SK-N-SH (cell line): ENCODE results near the gene HS3ST3A1. TPM values are rescaled to one million over a fixed set of nuclear protein-coding genes. Genes with fewer than 3 reads are reported as not detected.

ENCODE experiments used
- CTCF ChIA-PET: fragments of 300-600, 350-600 bp; formaldehyde crosslinking; extraction: SDS; loops from one replicate; lab custom pipeline; 2021; lab: Yijun Ruan, JAX
- POLR2A ChIA-PET: fragments of 350-600 bp; sonication (Branson Sonifier 250); formaldehyde crosslinking; extraction: SDS; loops from one replicate; lab custom pipeline; 2020; ENCODE audit warnings: antibody characterized with exemption, inconsistent platforms; lab: Yijun Ruan, JAX
- DNase-seq: peaks from one replicate; pipeline ENCODE4 v3.0.0; 2012
- H2AFZ ChIP-seq: fragments of 200-600 bp; sonication (generic); 2 replicates; pipeline ENCODE4 v1.8.1; 2016; ENCODE audit warnings: antibody characterized with exemption, mild to moderate bottlenecking, low read depth
- H3F3A ChIP-seq: fragments of 200-600 bp; sonication (generic); replicated peaks from 2 replicates; pipeline ENCODE3; 2016; ENCODE audit warnings: antibody characterized with exemption, mild to moderate bottlenecking; ENCODE audit not compliant: insufficient read depth
- H3K27ac ChIP-seq, 2 experiments: fragments of 200-500 bp in 1 of 2; fragments of 200-600 bp in 1 of 2; sonication (Bioruptor generic) in 1 of 2; sonication (generic), shearing (Covaris generic) in 1 of 2; 2 replicates each; pipeline versions ENCODE4 v1.5.1 to v1.6.1; 2014 to 2016; ENCODE audit warnings: low read depth in 2 of 2, inconsistent platforms in 1 of 2, low read length in 1 of 2, mild to moderate bottlenecking in 1 of 2, mixed read lengths in 1 of 2
- H3K27me3 ChIP-seq: fragments of 200-600 bp; sonication (generic), shearing (Covaris generic); 2 replicates; pipeline ENCODE4 v1.6.1; 2016; ENCODE audit warnings: mixed run types; ENCODE audit not compliant: insufficient read depth
- H3K36me3 ChIP-seq, 2 experiments: fragments of 200-500 bp in 1 of 2; fragments of 200-600 bp in 1 of 2; sonication (Bioruptor generic) in 1 of 2; sonication (generic) in 1 of 2; replicated peaks in 1 of 2; 2 replicates each; pipeline versions ENCODE3 to v1.5.1; 2014 to 2016; ENCODE audit warnings: low read length in 1 of 2, mild to moderate bottlenecking in 1 of 2; ENCODE audit not compliant: insufficient read depth in 2 of 2, control insufficient read depth in 1 of 2
- H3K4me1 ChIP-seq, 2 experiments: fragments of 200-500 bp in 1 of 2; fragments of 200-600 bp in 1 of 2; sonication (Bioruptor generic) in 1 of 2; sonication (generic), shearing (Covaris generic) in 1 of 2; 2 replicates each; pipeline versions ENCODE4 v1.5.1 to v1.6.1; 2014 to 2016; ENCODE audit warnings: low read depth in 1 of 2, low read length in 1 of 2, mixed run types in 1 of 2; ENCODE audit not compliant: insufficient read depth in 2 of 2, control insufficient read depth in 1 of 2
- H3K4me2 ChIP-seq: fragments of 200-600 bp; sonication (generic), shearing (Covaris generic); 2 replicates; pipeline ENCODE4 v1.6.1; 2017; ENCODE audit warnings: mixed run types
- H3K4me3 ChIP-seq, 2 experiments: fragments of 200-500 bp in 1 of 2; fragments of 200-600 bp in 1 of 2; sonication (Bioruptor generic) in 1 of 2; sonication (generic), shearing (Covaris generic) in 1 of 2; 2 replicates each; pipeline versions ENCODE4 v1.5.1 to v1.8.1; 2014 to 2016; ENCODE audit warnings: low read depth in 2 of 2, inconsistent platforms in 1 of 2, low read length in 1 of 2, mild to moderate bottlenecking in 1 of 2, mixed read lengths in 1 of 2, moderate library complexity in 1 of 2
- H3K79me2 ChIP-seq: fragments of 200-600 bp; sonication (generic); 2 replicates; pipeline ENCODE4 v1.8.1; 2017; ENCODE audit warnings: mild to moderate bottlenecking; ENCODE audit not compliant: insufficient read depth
- H3K9ac ChIP-seq: fragments of 200-600 bp; sonication (generic); 2 replicates; pipeline ENCODE4 v1.6.1; 2017; ENCODE audit warnings: mixed run types
- H3K9me2 ChIP-seq: fragments of 200-600 bp; sonication (generic); 2 replicates; pipeline ENCODE4 v1.6.1; 2017; ENCODE audit warnings: mixed run types
- H3K9me3 ChIP-seq: fragments of 200-600 bp; sonication (generic); 2 replicates; pipeline ENCODE4 v1.6.1; 2017; ENCODE audit warnings: mixed run types, mild to moderate bottlenecking, moderate library complexity
- H4K20me1 ChIP-seq: fragments of 200-600 bp; sonication (generic); 2 replicates; pipeline ENCODE4 v1.6.1; 2017; ENCODE audit warnings: mild to moderate bottlenecking, mixed run types; ENCODE audit not compliant: insufficient read depth
- CHD2 ChIP-seq: fragments of 150-350 bp; IDR thresholded peaks from 2 replicates; pipeline ENCODE4 v1.6.1; 2018; ENCODE audit warnings: low read length; ENCODE audit not compliant: partially characterized antibody
- CTCF ChIP-seq: fragments of 200-600 bp; sonication (generic); IDR thresholded peaks from 2 replicates; pipeline ENCODE4 v1.6.1; 2017; ENCODE audit warnings: antibody characterized with exemption, mild to moderate bottlenecking, moderate library complexity
- EP300 ChIP-seq, 2 experiments: IDR thresholded peaks; 2 replicates each; pipeline versions ENCODE4 v1.4.0 to v1.6.1; 2012; ENCODE audit warnings: borderline replicate concordance in 1 of 2, low read depth in 1 of 2, low read length in 1 of 2
- EZH2phosphoT487 ChIP-seq: fragments of 200-600 bp; sonication (generic); IDR thresholded peaks from 2 replicates; pipeline ENCODE4 v1.6.1; 2017; ENCODE audit warnings: low read depth, mixed run types, mild to moderate bottlenecking, antibody characterized with exemption, moderate library complexity, borderline replicate concordance
- GATA2 ChIP-seq: sonication (generic); formaldehyde crosslinking; IDR thresholded peaks from 2 replicates; pipeline ENCODE4 v1.5.0; 2020; ENCODE audit warnings: mild to moderate bottlenecking, missing genetic modification reagents
- IRF3 ChIP-seq: fragments of 150-350 bp; IDR thresholded peaks from 2 replicates; pipeline ENCODE4 v1.6.1; 2016; ENCODE audit warnings: mild to moderate bottlenecking, low read depth, low read length
- JUND ChIP-seq: IDR thresholded peaks from 2 replicates; pipeline ENCODE4 v1.4.0; 2012
- MAX ChIP-seq: IDR thresholded peaks from 2 replicates; pipeline ENCODE4 v1.4.0; 2012; ENCODE audit warnings: low read depth
- NRF1 ChIP-seq: IDR thresholded peaks from 2 replicates; pipeline ENCODE4 v1.6.1; 2012; ENCODE audit warnings: low read depth, mild to moderate bottlenecking, low read length
- PBX3 ChIP-seq: IDR thresholded peaks from 2 replicates; pipeline ENCODE4; 2012
- REST ChIP-seq: IDR thresholded peaks from 2 replicates; pipeline ENCODE4 v1.6.1; 2012; ENCODE audit warnings: mild to moderate bottlenecking, low read depth, low read length, moderate library complexity
- RFX5 ChIP-seq: IDR thresholded peaks from 2 replicates; pipeline ENCODE4 v1.6.1; 2012; ENCODE audit warnings: mild to moderate bottlenecking, improper control_type of control experiment, low read length
- TAF1 ChIP-seq: IDR thresholded peaks from 2 replicates; pipeline ENCODE4 v1.6.1; 2012; ENCODE audit warnings: low read depth, mild to moderate bottlenecking, low read length, moderate library complexity, borderline replicate concordance
- WGBS: methylation state at CpG from one replicate; pipeline ENCODE4 v1.1.6; 2017; ENCODE audit warnings: low lambda C conversion rate; 5-methylcytosine and 5-hydroxymethylcytosine counted together
- polyA plus RNA-seq, 3 experiments: library from polyadenylated mRNA; depleted of rRNA; stranded (reverse); fragments of >200 nt; gene quantifications; 2 replicates each; pipeline ENCODE4 v1.2.3, GENCODE V29; 2012

The HS3ST3A1 gene
- polyA plus RNA-seq, 1 of the 3 experiments (the other 2 are of a cell fraction): 22.6 TPM

- no peaks in the 10 kb centered on the region for H3K79me2 ChIP-seq
- CTCF ChIA-PET: interaction anchor here (0.6 kb wide), 1 partner anchor 115 kb away, joined by 3 read pairs; no protein-coding TSS in a partner anchor
- H4K20me1 ChIP-seq: no peaks in the 10 kb centered on the region
- H3K9ac ChIP-seq: no peak overlapping the region
- H3F3A ChIP-seq: peaks cover 5% of the 10 kb centered on the region
- peaks cover 9% of the 10 kb centered on the region; the same call in 1 of the 2 replicates for H3K9me3 ChIP-seq
- peaks cover 3% of the 10 kb centered on the region; the same call in 1 of the 2 replicates for H3K9me2 ChIP-seq
- POLR2A ChIA-PET: no interaction called here
- TF ChIP-seq NRF1: no peak
- H3K36me3 ChIP-seq: peaks cover 0 to 9% of the 10 kb centered on the region in 2 experiments
- H2AFZ ChIP-seq: no peak overlapping the region
- H3K4me1 ChIP-seq: peaks cover 0 to 11% of the 10 kb centered on the region in 2 experiments; a peak in 1 of 4 replicates
- no peak overlapping the region for H3K4me3 ChIP-seq
- H3K27ac ChIP-seq: no peak overlapping the region
- no peak for DNase-seq
- H3K27me3 ChIP-seq: no peaks in the 10 kb centered on the region
- no peak overlapping the region for H3K4me2 ChIP-seq
Measured at GRCh38 chr17:13480877-13481276, 120.9 kb downstream of the HS3ST3A1 start.

GRCh38 chr17:13478326-13478830, 123.4 kb downstream of the HS3ST3A1 start:
- TF ChIP-seq EP300 (IDR thresholded peaks at IDR 0.05; ENCODE audit: borderline replicate concordance in 1 of 2, low read depth in 1 of 2, low read length in 1 of 2) (no peak), RFX5 (no peak), IRF3 (no peak), PBX3 (no peak), GATA2 (CRISPR knock-in tag) (no peak), REST (no peak), MAX (no peak), JUND (no peak), TAF1 (no peak), EZH2phosphoT487 (no peak), CTCF (no peak), CHD2 (no peak)
- TF ChIP-seq, all 33 proteins: peak for 0
- H3K9me2 ChIP-seq: peaks cover 3% of the 10 kb centered on the region; the same call in 1 of the 2 replicates
- no peak overlapping the region for H3K4me2 ChIP-seq
- no peak for DNase-seq
- no peaks in the 10 kb centered on the region for H3K27me3 ChIP-seq
- peaks cover 0 to 11% of the 10 kb centered on the region in 2 experiments; a peak in 1 of 4 replicates for H3K4me1 ChIP-seq
- ChIA-PET POLR2A (no interaction called here), CTCF (no interaction called here)
- H3K9ac ChIP-seq: no peak overlapping the region
- no peak overlapping the region for H2AFZ ChIP-seq
- peaks cover 9% of the 10 kb centered on the region; the same call in 1 of the 2 replicates for H3K9me3 ChIP-seq
- no peak overlapping the region for H3K27ac ChIP-seq
- no peaks in the 10 kb centered on the region for H3K79me2 ChIP-seq
- H3K4me3 ChIP-seq: no peak overlapping the region
- H3K36me3 ChIP-seq: peaks cover 0 to 9% of the 10 kb centered on the region in 2 experiments
- H4K20me1 ChIP-seq: no peaks in the 10 kb centered on the region
- peaks cover 5% of the 10 kb centered on the region for H3F3A ChIP-seq
- 70% methylated on average over 2 of the region's 2 CpGs for WGBS
